K562 (cell line): ENCODE data around the gene PRDM15. TPM values are rescaled to one million over a fixed set of nuclear protein-coding genes. Genes with fewer than 3 reads are reported as not detected.
A peak's percentile ranks its signal among the peaks of the same experiment; 100 is the strongest.

Source experiments
- ATAC-seq: fragments of 200-7000 bp; cut with Tn5 transposase; 3 replicates; pipeline ENCODE4 v1.9.1; 2020; ENCODE audit warnings: moderate library complexity
- BruUV-seq: library from RNA; stranded (reverse); fragments of 400-500 nt; replicated peaks from 2 replicates; lab custom pipeline; 2021; lab: Mats Ljungman, UMichigan
- CTCF ChIA-PET: fragments of 300-600 bp; formaldehyde crosslinking; extraction: SDS; loops from one replicate; lab custom pipeline; 2021; ENCODE audit warnings: low intra/inter-chr PET ratio; lab: Yijun Ruan, JAX
- POLR2A ChIA-PET: fragments of 300-600, 350-650 bp; sonication (Branson Sonifier 250); formaldehyde crosslinking; extraction: SDS; loops from one replicate; lab custom pipeline; 2021; ENCODE audit warnings: antibody characterized with exemption, inconsistent platforms; lab: Yijun Ruan, JAX
- DNase-seq, 4 experiments: peaks; one replicate each; pipeline versions ENCODE4 v3.0.0 to v3.0.0-alpha.2; 2011 to 2018; ENCODE audit warnings: low spot score in 3 of 4, mixed read lengths in 3 of 4; ENCODE audit errors: extremely low read depth in 1 of 4
- FAIRE-seq: peaks from 2 replicates; lab custom pipeline; 2011; peaks lifted over from hg19 to GRCh38; lab: Jason Lieb, UNC
- H2AFZ ChIP-seq: 2 replicates; pipeline ENCODE4 v1.6.0; 2011; ENCODE audit warnings: low read depth, low read length, control low read depth, inconsistent platforms
- H3K27ac ChIP-seq: fragments of 200-600 bp; 3 replicates; pipeline ENCODE4 v1.8.0; 2011; ENCODE audit warnings: low read depth, mild to moderate bottlenecking, control low read depth, inconsistent platforms, low read length, moderate library complexity, mixed read lengths; ENCODE audit errors: extremely low read depth
- H3K27me3 ChIP-seq, 2 experiments: fragments of 300-600 bp in 1 of 2; 2 replicates in 1 of 2; 3 replicates in 1 of 2; pipeline versions ENCODE4 v1.6.0 to v1.8.0; 2011; ENCODE audit warnings: inconsistent platforms in 2 of 2, low read length in 2 of 2, mild to moderate bottlenecking in 1 of 2, mixed read lengths in 1 of 2, moderate library complexity in 1 of 2; ENCODE audit not compliant: control insufficient read depth in 2 of 2, insufficient read depth in 2 of 2
- H3K36me3 ChIP-seq: fragments of 300-600 bp; 3 replicates; pipeline ENCODE4 v1.8.0; 2011; ENCODE audit warnings: mild to moderate bottlenecking, low read length, inconsistent platforms; ENCODE audit not compliant: control insufficient read depth, insufficient read depth
- H3K4me1 ChIP-seq, 2 experiments: fragments of 200-600 bp in 1 of 2; replicated peaks in 1 of 2; 2 replicates in 1 of 2; 3 replicates in 1 of 2; pipeline versions ENCODE4 v1.5.1 to v1.8.0; 2011; ENCODE audit warnings: inconsistent platforms in 2 of 2, low read length in 2 of 2, mild to moderate bottlenecking in 1 of 2, mixed read lengths in 1 of 2, moderate library complexity in 1 of 2; ENCODE audit not compliant: control insufficient read depth in 2 of 2, insufficient read depth in 2 of 2
- H3K4me2 ChIP-seq: 2 replicates; pipeline ENCODE4 v1.6.1; 2011; ENCODE audit warnings: low read length, control low read depth, inconsistent platforms, mixed read lengths; ENCODE audit not compliant: insufficient read depth
- H3K4me3 ChIP-seq: fragments of 200-600 bp; sonication (generic), shearing (Covaris generic); 2 replicates; pipeline ENCODE4 v1.5.1; 2016; ENCODE audit warnings: control low read depth, inconsistent platforms
- H3K79me2 ChIP-seq: fragments of 200-600 bp; 3 replicates; pipeline ENCODE4 v1.8.0; 2011; ENCODE audit warnings: low read length, inconsistent platforms; ENCODE audit not compliant: control insufficient read depth, insufficient read depth
- H3K9ac ChIP-seq, 2 experiments: 2 replicates each; pipeline versions ENCODE4 v1.6.0 to v1.6.1; 2011; ENCODE audit warnings: low read depth in 2 of 2, low read length in 2 of 2, control low read depth in 1 of 2, inconsistent platforms in 1 of 2, mild to moderate bottlenecking in 1 of 2, mixed read lengths in 1 of 2; ENCODE audit not compliant: insufficient read depth in 1 of 2
- H3K9me1 ChIP-seq: one replicate; pipeline ENCODE4 v1.6.0; 2011; ENCODE audit warnings: inconsistent platforms, mild to moderate bottlenecking, low read length, moderate library complexity; ENCODE audit not compliant: control insufficient read depth, insufficient read depth
- H3K9me3 ChIP-seq: replicated peaks from 2 replicates; pipeline ENCODE4 v1.5.1; 2011; ENCODE audit warnings: low read depth, low read length, inconsistent platforms; ENCODE audit not compliant: control insufficient read depth, insufficient read depth
- H4K20me1 ChIP-seq: replicated peaks from 2 replicates; pipeline ENCODE4 v1.6.1; 2011; ENCODE audit warnings: low read length, inconsistent platforms, mixed read lengths; ENCODE audit not compliant: control insufficient read depth, insufficient read depth
- BHLHE40 ChIP-seq: IDR thresholded peaks from 2 replicates; pipeline ENCODE4 v1.6.1; 2011; ENCODE audit warnings: low read length, improper control_type of control experiment
- C11orf30 ChIP-seq: fragments of 450-650 bp; IDR thresholded peaks from 2 replicates; pipeline ENCODE4 v1.6.1; 2016; ENCODE audit warnings: low read depth, mild to moderate bottlenecking
- COPS2 ChIP-seq: fragments of 450-650 bp; conservative IDR thresholded peaks from 2 replicates; pipeline ENCODE4 v1.6.1; 2016; ENCODE audit warnings: mild to moderate bottlenecking, moderate library complexity
- DDX20 ChIP-seq: fragments of 450-650 bp; IDR thresholded peaks from 2 replicates; pipeline ENCODE4 v1.6.1; 2016; ENCODE audit warnings: missing genetic modification characterization, low read depth, mild to moderate bottlenecking, missing compliant biosample characterization, moderate library complexity
- DMBX1 ChIP-seq: fragments of 250-450 bp; sonication (Bioruptor Pico); IDR thresholded peaks from 2 replicates; pipeline ENCODE4 v1.8.0; 2022; ENCODE audit warnings: inconsistent platforms, mild to moderate bottlenecking, moderate library complexity, borderline replicate concordance
- KLF16 ChIP-seq: IDR thresholded peaks from 2 replicates; pipeline ENCODE4 v1.6.1; 2016; ENCODE audit warnings: antibody characterized with exemption
- PHF8 ChIP-seq: fragments of 200-600 bp; sonication (generic); IDR thresholded peaks from 2 replicates; pipeline ENCODE4 v1.6.1; 2012; ENCODE audit warnings: mixed run types, mild to moderate bottlenecking, inconsistent platforms, low read length, moderate library complexity, borderline replicate concordance
- RBM15 ChIP-seq: fragments of 200-400 bp; formaldehyde crosslinking; IDR thresholded peaks from 2 replicates; pipeline ENCODE4 v1.6.1; 2018; ENCODE audit warnings: mild to moderate bottlenecking, low read length, moderate library complexity; ENCODE audit not compliant: insufficient read depth
- SMAD4 ChIP-seq: fragments of 250-450 bp; sonication (Bioruptor Pico); conservative IDR thresholded peaks from 2 replicates; pipeline ENCODE4 v1.8.0; 2021; ENCODE audit warnings: inconsistent platforms, mild to moderate bottlenecking, moderate library complexity
- TARDBP ChIP-seq: fragments of 450-650 bp; IDR thresholded peaks from 2 replicates; pipeline ENCODE4 v1.6.1; 2016
- TGIF2 ChIP-seq: sonication (generic); formaldehyde crosslinking; IDR thresholded peaks from 2 replicates; pipeline ENCODE4 v1.8.1; 2022; ENCODE audit warnings: mild to moderate bottlenecking, missing genetic modification reagents, moderate library complexity
- TOE1 ChIP-seq, 2 experiments: fragments of 450-650 bp in 1 of 2; sonication (generic) in 1 of 2; formaldehyde crosslinking in 1 of 2; IDR thresholded peaks; 2 replicates each; pipeline versions ENCODE4 v1.7.1 to v1.8.0; 2016 to 2022; ENCODE audit warnings: borderline replicate concordance in 2 of 2, mild to moderate bottlenecking in 2 of 2, antibody characterized with exemption in 1 of 2, inconsistent platforms in 1 of 2, low read depth in 1 of 2, missing genetic modification reagents in 1 of 2, moderate library complexity in 1 of 2
- ZBTB7A ChIP-seq: IDR thresholded peaks from 2 replicates; pipeline ENCODE4 v1.6.1; 2011; ENCODE audit warnings: low read depth, mild to moderate bottlenecking, low read length, moderate library complexity, borderline replicate concordance; ENCODE audit not compliant: control insufficient read depth
- WGBS: fragments of 100-300 bp; shearing (Covaris generic); methylation state at CpG from one replicate; pipeline ENCODE4 v1.1.6; 2016; ENCODE audit warnings: low coverage, mixed read lengths; ENCODE audit not compliant: insufficient coverage; ENCODE audit errors: missing lambda C conversion rate; 5-methylcytosine and 5-hydroxymethylcytosine counted together
- in situ Hi-C: fragments of 300-500 bp; cut with MboI; formaldehyde crosslinking; loops from 4 replicates; pipeline ENCODE4 v1.15.0; 2018; ENCODE audit warnings: inconsistent platforms, mixed read lengths
- intact Hi-C: fragments of 100-400 bp; cut with micrococcal nuclease; formaldehyde crosslinking; loops from 2 replicates; pipeline ENCODE4 v1.14.2; 2022
- polyA plus RNA-seq, 8 experiments: library from polyadenylated mRNA; depleted of rRNA in 4 of 8; stranded (reverse) in 5 of 8; unstranded in 3 of 8; fragments of >200 nt; fragmentation: Nextera tagmentation in 2 of 8; fragmentation: Illumina TruSeq in 1 of 8; extraction: Ambion mirVana in 2 of 8; extraction: Trizol in 1 of 8; gene quantifications; 2 replicates each; pipeline versions ENCODE4 v1.2.1 to v1.2.3, GENCODE V29; 2011 to 2014; ENCODE audit warnings: inconsistent platforms in 1 of 8, missing spikeins in 1 of 8
- total RNA-seq, 7 experiments: library from RNA; depleted of rRNA in 6 of 7; stranded (reverse); fragments of >200 nt in 6 of 7; fragmentation: Illumina TruSeq in 2 of 7; extraction: Trizol in 2 of 7; gene quantifications; 2 replicates each; pipeline versions ENCODE4 v1.2.1 to v1.2.3, GENCODE V29; 2011 to 2021; ENCODE audit warnings: low replicate concordance in 1 of 7
- TF ChIP-seq, protein P1 (sequence below): fragments of 450-650 bp; IDR thresholded peaks from 2 replicates; pipeline ENCODE4 v1.6.1; 2016; ENCODE audit warnings: borderline replicate concordance
- TF ChIP-seq, protein P2 (sequence below): sonication (generic); formaldehyde crosslinking; IDR thresholded peaks from 2 replicates; pipeline ENCODE4 v1.5.0; 2020; ENCODE audit warnings: missing genetic modification reagents
- TF ChIP-seq, protein P3 (sequence below): fragments of 450-650 bp; formaldehyde crosslinking; IDR thresholded peaks from 2 replicates; pipeline ENCODE4 v1.4.0; 2022; ENCODE audit warnings: missing genetic modification characterization

Gene PRDM15
- total and polyA plus RNA-seq, 9 of the 15 experiments (the other 6 are each of a cell fraction or from before 2014, with no cell fraction given), result 0.93 to 9.2 (median 6.2) TPM

DNA sequence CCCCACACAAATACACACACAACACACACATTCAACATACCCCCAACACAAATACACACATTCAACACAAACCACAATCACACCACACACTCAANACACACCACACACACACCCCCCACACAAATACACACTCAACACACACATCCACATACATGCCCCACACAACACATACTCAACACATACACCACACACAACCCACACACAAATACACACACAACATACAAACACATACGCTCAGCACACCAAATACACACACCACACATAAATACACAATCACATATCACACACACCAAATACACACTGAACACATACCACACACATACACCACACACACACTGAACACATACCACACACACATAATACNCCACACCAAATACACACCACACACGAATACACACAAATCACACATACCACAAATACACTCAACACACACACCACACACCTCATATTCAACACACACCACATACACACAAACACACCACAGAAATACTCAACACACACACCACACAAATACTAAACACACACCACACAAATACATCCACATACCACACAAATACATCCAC is 48.9 kb downstream of the PRDM15 start:
- intact Hi-C loops (no loop called here), in situ Hi-C loops (no loop called here)
- no peaks in the 10 kb centered on the region for H3K79me2 ChIP-seq
- no peak overlapping the region for H3K9ac ChIP-seq
- FAIRE-seq, result no peak
- H3K9me3 ChIP-seq, result no peaks in the 10 kb centered on the region
- H3K27me3 ChIP-seq, result no peaks in the 10 kb centered on the region
- H3K36me3 ChIP-seq, result peaks cover 38% of the 10 kb centered on the region; the same call in 2 of the 3 replicates
- DNase-seq, result no peak
- ATAC-seq, result no peak
- no peak overlapping the region for H2AFZ ChIP-seq
- H3K4me2 ChIP-seq, result no peak overlapping the region
- H3K27ac ChIP-seq, result no peak overlapping the region; the same call in 2 of the 3 replicates
- peaks cover 0 to 12% of the 10 kb centered on the region in 2 experiments; a peak in 3 of 5 replicates for H3K4me1 ChIP-seq
- ChIA-PET CTCF (no interaction called here), POLR2A (no interaction called here)
- no peaks in the 10 kb centered on the region for H4K20me1 ChIP-seq
- 100% methylated on average over 2 of the region's 2 CpGs for WGBS
- no peaks in the 10 kb centered on the region for H3K9me1 ChIP-seq
- BruUV-seq, result no TSS peak
- no peak overlapping the region for H3K4me3 ChIP-seq
- TF ChIP-seq COPS2 (no peak), RBM15 (no peak), ZBTB7A (no peak), PHF8 (no peak), TGIF2 (no peak), KLF16 (no peak), TOE1 (IDR thresholded peaks at IDR 0.05; ENCODE audit: borderline replicate concordance) (no peak), TOE1 (CRISPR knock-in tag; IDR thresholded peaks at IDR 0.05; ENCODE audit: borderline replicate concordance, low read depth) (no peak), DMBX1 (no peak), DDX20 (tag) (no peak), SMAD4 (no peak), BHLHE40 (no peak), C11orf30 (no peak), TARDBP (no peak)
- TF ChIP-seq, protein P1, sequence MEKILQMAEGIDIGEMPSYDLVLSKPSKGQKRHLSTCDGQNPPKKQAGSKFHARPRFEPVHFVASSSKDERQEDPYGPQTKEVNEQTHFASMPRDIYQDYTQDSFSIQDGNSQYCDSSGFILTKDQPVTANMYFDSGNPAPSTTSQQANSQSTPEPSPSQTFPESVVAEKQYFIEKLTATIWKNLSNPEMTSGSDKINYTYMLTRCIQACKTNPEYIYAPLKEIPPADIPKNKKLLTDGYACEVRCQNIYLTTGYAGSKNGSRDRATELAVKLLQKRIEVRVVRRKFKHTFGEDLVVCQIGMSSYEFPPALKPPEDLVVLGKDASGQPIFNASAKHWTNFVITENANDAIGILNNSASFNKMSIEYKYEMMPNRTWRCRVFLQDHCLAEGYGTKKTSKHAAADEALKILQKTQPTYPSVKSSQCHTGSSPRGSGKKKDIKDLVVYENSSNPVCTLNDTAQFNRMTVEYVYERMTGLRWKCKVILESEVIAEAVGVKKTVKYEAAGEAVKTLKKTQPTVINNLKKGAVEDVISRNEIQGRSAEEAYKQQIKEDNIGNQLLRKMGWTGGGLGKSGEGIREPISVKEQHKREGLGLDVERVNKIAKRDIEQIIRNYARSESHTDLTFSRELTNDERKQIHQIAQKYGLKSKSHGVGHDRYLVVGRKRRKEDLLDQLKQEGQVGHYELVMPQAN, result 0 out of 2 replicates have a peak, but pooled peaks have one; percentile 12
- TF ChIP-seq, protein P2, sequence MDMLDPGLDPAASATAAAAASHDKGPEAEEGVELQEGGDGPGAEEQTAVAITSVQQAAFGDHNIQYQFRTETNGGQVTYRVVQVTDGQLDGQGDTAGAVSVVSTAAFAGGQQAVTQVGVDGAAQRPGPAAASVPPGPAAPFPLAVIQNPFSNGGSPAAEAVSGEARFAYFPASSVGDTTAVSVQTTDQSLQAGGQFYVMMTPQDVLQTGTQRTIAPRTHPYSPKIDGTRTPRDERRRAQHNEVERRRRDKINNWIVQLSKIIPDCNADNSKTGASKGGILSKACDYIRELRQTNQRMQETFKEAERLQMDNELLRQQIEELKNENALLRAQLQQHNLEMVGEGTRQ, result no peak
- TF ChIP-seq, protein P3, sequence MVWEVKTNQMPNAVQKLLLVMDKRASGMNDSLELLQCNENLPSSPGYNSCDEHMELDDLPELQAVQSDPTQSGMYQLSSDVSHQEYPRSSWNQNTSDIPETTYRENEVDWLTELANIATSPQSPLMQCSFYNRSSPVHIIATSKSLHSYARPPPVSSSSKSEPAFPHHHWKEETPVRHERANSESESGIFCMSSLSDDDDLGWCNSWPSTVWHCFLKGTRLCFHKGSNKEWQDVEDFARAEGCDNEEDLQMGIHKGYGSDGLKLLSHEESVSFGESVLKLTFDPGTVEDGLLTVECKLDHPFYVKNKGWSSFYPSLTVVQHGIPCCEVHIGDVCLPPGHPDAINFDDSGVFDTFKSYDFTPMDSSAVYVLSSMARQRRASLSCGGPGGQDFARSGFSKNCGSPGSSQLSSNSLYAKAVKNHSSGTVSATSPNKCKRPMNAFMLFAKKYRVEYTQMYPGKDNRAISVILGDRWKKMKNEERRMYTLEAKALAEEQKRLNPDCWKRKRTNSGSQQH (CRISPR knock-in tag), result 0 out of 2 replicates have a peak, but pooled peaks have one; percentile 33
